SK-N-MC (cell line): Measurements from ENCODE around the gene TUBB.

Experiments
- FOXP2 ChIP-seq: optimal IDR thresholded peaks from 2 replicates; pipeline ENCODE3; 2011; ENCODE audit warnings: mild to moderate bottlenecking, moderate library complexity; ENCODE audit not compliant: insufficient read depth; ENCODE audit errors: extremely low read length, control extremely low read depth
- POLR2AphosphoS5 ChIP-seq: IDR thresholded peaks from 2 replicates; pipeline ENCODE4 v1.6.1; 2012; ENCODE audit warnings: mild to moderate bottlenecking, low read depth, low read length, borderline replicate concordance

GRCh38 chr6:30711758-30712380 lies 8.3 kb upstream of the TUBB start:
- TF ChIP-seq FOXP2 (no peak), POLR2AphosphoS5 (no peak)
